CD4-positive, alpha-beta T cell (primary cell): ENCODE results near the gene CDC16. TPM values are rescaled to one million over a fixed set of nuclear protein-coding genes. Genes with fewer than 3 reads are reported as not detected.

Experiments used
- ATAC-seq: fragments of 200-7000 bp; cut with Tn5 transposase; one replicate; pipeline ENCODE4 v1.10.0; 2022; ENCODE audit warnings: mild to moderate bottlenecking; ENCODE audit not compliant: poor library complexity
- CTCF ChIA-PET: fragments of 350-600 bp; sonication (Branson Sonifier 250); formaldehyde crosslinking; loops from one replicate; lab custom pipeline; 2021; ENCODE audit warnings: antibody characterized with exemption, inconsistent platforms; lab: Charles Lee
- POLR2A ChIA-PET: fragments of 350-600 bp; sonication (Branson Sonifier 250); formaldehyde crosslinking; loops from one replicate; lab custom pipeline; 2021; ENCODE audit warnings: antibody characterized with exemption, inconsistent platforms; lab: Charles Lee
- DNase-seq, 14 experiments: peaks; one replicate each; pipeline ENCODE4 v3.0.0-alpha.2; 2013 to 2020; ENCODE audit warnings: mixed read lengths in 2 of 14
- H3K27ac ChIP-seq, 2 donors: one replicate each; pipeline versions ENCODE4 v1.5.1 to v1.7.0; 2013; ENCODE audit warnings: low read length in 2 of 2, low read depth in 1 of 2, mild to moderate bottlenecking in 1 of 2
- H3K27me3 ChIP-seq, 2 experiments: 1 replicate in 1 of 2; 2 replicates in 1 of 2; pipeline versions ENCODE4 v1.6.1 to v1.7.0; 2013; ENCODE audit warnings: low read length in 2 of 2, control low read depth in 1 of 2, mild to moderate bottlenecking in 1 of 2, moderate library complexity in 1 of 2; ENCODE audit not compliant: insufficient read depth in 2 of 2, control insufficient read depth in 1 of 2
- H3K36me3 ChIP-seq: one replicate; pipeline ENCODE4 v1.6.1; 2013; ENCODE audit warnings: low read length, control low read depth; ENCODE audit not compliant: insufficient read depth
- H3K4me1 ChIP-seq: one replicate; pipeline ENCODE4 v1.6.1; 2013; ENCODE audit warnings: low read length, control low read depth; ENCODE audit not compliant: insufficient read depth
- H3K4me3 ChIP-seq: one replicate; pipeline ENCODE4 v1.5.1; 2013; ENCODE audit warnings: mild to moderate bottlenecking, low read length, moderate library complexity
- H3K9me3 ChIP-seq, 2 experiments: 1 replicate in 1 of 2; 2 replicates in 1 of 2; pipeline versions ENCODE4 v1.6.1 to v1.7.0; 2013; ENCODE audit warnings: low read length in 2 of 2, mild to moderate bottlenecking in 2 of 2, control low read depth in 1 of 2, moderate library complexity in 1 of 2; ENCODE audit not compliant: control insufficient read depth in 1 of 2, insufficient read depth in 1 of 2
- H3K27ac Mint-ChIP-seq: one replicate; pipeline ENCODE4 v1.8.0; 2020; ENCODE audit warnings: mixed read lengths
- H3K27me3 Mint-ChIP-seq: one replicate; pipeline ENCODE4 v1.8.0; 2021; ENCODE audit warnings: mixed read lengths
- H3K36me3 Mint-ChIP-seq: one replicate; pipeline ENCODE4 v1.8.0; 2021; ENCODE audit warnings: low read depth, mixed read lengths
- H3K4me1 Mint-ChIP-seq: one replicate; pipeline ENCODE4 v1.8.0; 2021; ENCODE audit warnings: low read depth, mixed read lengths
- H3K4me3 Mint-ChIP-seq: one replicate; pipeline ENCODE4 v1.8.0; 2020; ENCODE audit warnings: mild to moderate bottlenecking, mixed read lengths
- H3K9me3 Mint-ChIP-seq: one replicate; pipeline ENCODE4 v1.8.0; 2020; ENCODE audit warnings: mixed read lengths
- intact Hi-C, 2 experiments: fragments of 100-400 bp; cut with DNase I in 1 of 2; cut with micrococcal nuclease in 1 of 2; formaldehyde crosslinking; loops; one replicate each; pipeline versions ENCODE4 v1.15.1 to v1.9.0; 2023 to 2025; cut with DNase I, micrococcal nuclease
- microRNA-seq: library from miRNA; unstranded; fragments of <30 nt; microRNA quantifications from one replicate; pipeline ENCODE4 v1.2.0, GENCODE V29; 2021; ENCODE audit warnings: borderline microRNAs expressed, borderline replicate concordance
- total RNA-seq, 174 experiments: library from RNA in 2 of 174; stranded (reverse) in 2 of 174; gene quantifications; one replicate each; pipeline ENCODE4 v1.2.3 and lab custom pipeline; 2021 to 2026
- TF ChIP-seq, protein P1 (sequence below): fragments of 200-600 bp; IDR thresholded peaks from one replicate; pipeline ENCODE4 v1.8.0; 2022; ENCODE audit warnings: antibody characterized with exemption, mild to moderate bottlenecking

The CDC16 gene
- total RNA-seq, 2 experiments from 2014 or later: 68.4 to 69.4 TPM

DNA sequence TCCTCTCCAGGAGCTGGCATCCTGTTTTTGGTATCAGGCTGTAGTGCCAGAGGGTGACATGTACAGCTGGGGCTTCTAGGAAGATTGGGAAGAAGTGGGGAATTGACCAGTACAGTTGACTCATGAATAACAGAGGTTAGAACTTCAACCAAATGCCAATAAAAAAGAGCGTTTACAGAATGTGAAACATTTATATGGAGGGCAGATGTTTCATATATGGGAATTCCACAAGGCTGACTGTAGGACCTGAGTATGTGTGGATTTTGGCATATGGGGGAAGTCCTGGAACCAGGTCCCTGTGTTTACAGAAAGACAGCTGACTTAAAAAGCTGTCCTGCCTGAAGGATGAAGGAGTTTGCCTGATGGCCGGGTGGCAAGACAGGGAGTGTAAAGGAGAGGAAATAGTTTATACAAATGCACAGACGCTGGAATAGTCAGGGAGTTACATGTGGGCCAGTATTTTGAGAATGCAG, 84.8 kb downstream of the CDC16 start:
- Histone ChIP-seq H3K4me1 (peaks cover 25% of the 10 kb centered on the region), H3K36me3 (peaks cover 37% of the 10 kb centered on the region), H3K27me3 (no peaks in the 10 kb centered on the region), H3K9me3 (no peaks in the 10 kb centered on the region), H3K27ac (no peak overlapping the region), H3K4me3 (no peak overlapping the region)
- Mint-ChIP-seq H3K4me1 (peaks cover 42% of the 10 kb centered on the region), H3K27ac (peak overlapping the region; percentile 13), H3K9me3 (no peaks in the 10 kb centered on the region), H3K27me3 (no peaks in the 10 kb centered on the region), H3K36me3 (peaks cover 50% of the 10 kb centered on the region), H3K4me3 (no peak overlapping the region)
- TF ChIP-seq, protein P1, sequence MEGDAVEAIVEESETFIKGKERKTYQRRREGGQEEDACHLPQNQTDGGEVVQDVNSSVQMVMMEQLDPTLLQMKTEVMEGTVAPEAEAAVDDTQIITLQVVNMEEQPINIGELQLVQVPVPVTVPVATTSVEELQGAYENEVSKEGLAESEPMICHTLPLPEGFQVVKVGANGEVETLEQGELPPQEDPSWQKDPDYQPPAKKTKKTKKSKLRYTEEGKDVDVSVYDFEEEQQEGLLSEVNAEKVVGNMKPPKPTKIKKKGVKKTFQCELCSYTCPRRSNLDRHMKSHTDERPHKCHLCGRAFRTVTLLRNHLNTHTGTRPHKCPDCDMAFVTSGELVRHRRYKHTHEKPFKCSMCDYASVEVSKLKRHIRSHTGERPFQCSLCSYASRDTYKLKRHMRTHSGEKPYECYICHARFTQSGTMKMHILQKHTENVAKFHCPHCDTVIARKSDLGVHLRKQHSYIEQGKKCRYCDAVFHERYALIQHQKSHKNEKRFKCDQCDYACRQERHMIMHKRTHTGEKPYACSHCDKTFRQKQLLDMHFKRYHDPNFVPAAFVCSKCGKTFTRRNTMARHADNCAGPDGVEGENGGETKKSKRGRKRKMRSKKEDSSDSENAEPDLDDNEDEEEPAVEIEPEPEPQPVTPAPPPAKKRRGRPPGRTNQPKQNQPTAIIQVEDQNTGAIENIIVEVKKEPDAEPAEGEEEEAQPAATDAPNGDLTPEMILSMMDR: no peak
- CTCF ChIA-PET: no interaction called here
- DNase-seq (no peak), ATAC-seq (no peak)
- POLR2A ChIA-PET: no interaction called here
- intact Hi-C loops: no loop called here

DNA sequence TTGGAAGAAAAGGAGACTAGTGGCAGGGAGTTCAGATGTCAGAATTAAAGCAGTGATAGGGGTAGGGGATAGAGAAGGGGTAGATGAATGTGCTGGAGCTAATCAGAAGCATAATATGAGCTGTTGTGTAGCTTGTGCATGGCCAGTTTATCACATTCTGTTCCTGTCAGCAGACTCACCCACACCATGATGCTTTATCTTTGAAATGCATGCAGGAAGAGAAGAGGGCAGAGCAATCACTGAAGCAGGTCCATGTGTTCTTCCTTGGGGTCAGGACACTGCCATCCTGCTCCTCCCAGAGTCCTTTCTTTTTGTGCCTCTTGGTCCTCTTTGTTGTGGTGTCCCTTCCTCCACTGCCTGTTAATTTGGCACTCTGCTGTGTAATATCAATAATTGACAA, 85.4 kb downstream of the CDC16 start:
- no peak overlapping the region for H3K4me3 Mint-ChIP-seq
- DNase-seq: no peak
- no peaks in the 10 kb centered on the region for H3K27me3 Mint-ChIP-seq
- Histone ChIP-seq H3K9me3 (no peaks in the 10 kb centered on the region), H3K36me3 (peaks cover 43% of the 10 kb centered on the region), H3K27ac (no peak overlapping the region), H3K27me3 (no peaks in the 10 kb centered on the region), H3K4me3 (no peak overlapping the region), H3K4me1 (peaks cover 23% of the 10 kb centered on the region)
- H3K4me1 Mint-ChIP-seq: peaks cover 38% of the 10 kb centered on the region
- ChIA-PET CTCF (no interaction called here), POLR2A (no interaction called here)
- H3K36me3 Mint-ChIP-seq: peaks cover 56% of the 10 kb centered on the region
- intact Hi-C loops: no loop called here
- no peak for ATAC-seq
- TF ChIP-seq, protein P1: no peak
- H3K9me3 Mint-ChIP-seq: no peaks in the 10 kb centered on the region
- H3K27ac Mint-ChIP-seq: peak overlapping the region; percentile 13

DNA sequence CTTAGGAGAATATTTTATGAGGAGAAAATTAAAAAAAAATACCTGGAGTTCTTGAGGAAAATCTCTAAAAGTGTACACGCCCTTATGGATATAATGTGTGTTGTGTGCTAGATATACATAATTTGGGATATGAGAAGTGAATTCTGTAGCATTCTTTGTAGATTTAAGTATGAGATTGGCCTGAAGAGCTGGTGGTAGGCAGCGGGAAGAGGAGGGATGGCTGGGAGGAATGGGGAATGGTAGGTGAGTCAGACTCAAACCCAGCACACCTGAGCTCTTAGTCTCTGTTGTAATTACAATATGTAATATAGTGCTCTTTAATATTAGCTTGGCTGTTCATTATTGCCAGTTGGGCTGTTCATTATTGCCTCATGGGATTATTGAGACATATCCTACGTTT, 86.6 kb downstream of the CDC16 start:
- H3K9me3 ChIP-seq: no peaks in the 10 kb centered on the region
- ChIA-PET POLR2A (interaction anchor here (0.8 kb wide), 1 partner anchor 41 kb away, joined by 4 read pairs; no protein-coding TSS in a partner anchor), CTCF (no interaction called here)
- H3K27me3 ChIP-seq: no peaks in the 10 kb centered on the region
- no peak overlapping the region for H3K4me3 ChIP-seq
- H3K4me3 Mint-ChIP-seq: no peak overlapping the region
- no peak overlapping the region for H3K27ac Mint-ChIP-seq
- H3K9me3 Mint-ChIP-seq: no peaks in the 10 kb centered on the region
- no peak overlapping the region for H3K27ac ChIP-seq
- H3K4me1 ChIP-seq: peaks cover 14% of the 10 kb centered on the region
- H3K36me3 ChIP-seq: peaks cover 55% of the 10 kb centered on the region
- H3K27me3 Mint-ChIP-seq: no peaks in the 10 kb centered on the region
- no peak for ATAC-seq
- no peak for DNase-seq
- H3K36me3 Mint-ChIP-seq: peaks cover 68% of the 10 kb centered on the region
- TF ChIP-seq, protein P1: no peak
- H3K4me1 Mint-ChIP-seq: peaks cover 41% of the 10 kb centered on the region
- intact Hi-C loops: no loop called here

Small RNAs within 50 kb of the gene (microRNA-seq; reads per million reads assigned to microRNA genes)
- gene MIR4502 (not detected), gene MIR548AR (not detected)

Other genes starting within 250 kb of the CDC16 start
- 100 to 1,000 TPM; 181 to 184 TPM for gene RASA3, start 102.3 kb upstream of the CDC16 start, total RNA-seq
- under 1 TPM; 0.47 to 0.52 TPM for gene CFAP97D2, start 55.6 kb upstream of the CDC16 start, total RNA-seq
- gene UPF3A, start 46.7 kb downstream of the CDC16 start, total RNA-seq: 10 to 100 TPM; 31.8 TPM
- 10 to 100 TPM; 11.0 to 12.2 TPM for gene CHAMP1, start 79.6 kb downstream of the CDC16 start, total RNA-seq